Endothelial cell of umbilical vein (primary cell): ENCODE results near the gene FBXL19. TPM values are rescaled to one million over a fixed set of nuclear protein-coding genes. Genes with fewer than 3 reads are reported as not detected.

Source experiments
- BruUV-seq: library from RNA; stranded (reverse); fragments of 400-500 nt; replicated peaks from 2 replicates; lab custom pipeline; 2021; lab: Mats Ljungman, UMichigan
- CTCF ChIA-PET: fragments of 300-600, 350-600 bp; sonication (Branson Sonifier 250); formaldehyde crosslinking; loops from one replicate; lab custom pipeline; 2021; ENCODE audit warnings: antibody characterized with exemption, inconsistent platforms; lab: Charles Lee
- POLR2A ChIA-PET: fragments of 300-600, 350-600 bp; sonication (Branson Sonifier 250); formaldehyde crosslinking; loops from one replicate; lab custom pipeline; 2021; ENCODE audit warnings: antibody characterized with exemption, inconsistent platforms; lab: Charles Lee
- DNase-seq: peaks from one replicate; pipeline ENCODE4 v3.0.0-alpha.2; 2011; ENCODE audit warnings: low read depth, low spot score
- FAIRE-seq: peaks from 2 replicates; lab custom pipeline; 2011; peaks lifted over from hg19 to GRCh38; lab: Jason Lieb, UNC
- H2AFZ ChIP-seq: 2 replicates; pipeline ENCODE4 v1.6.0; 2012; ENCODE audit warnings: low read depth, low read length, control low read depth, inconsistent platforms
- H3K27ac ChIP-seq: 2 replicates; pipeline ENCODE4 v1.5.1; 2011; ENCODE audit warnings: low read depth, mild to moderate bottlenecking, control low read depth, low read length, moderate library complexity; ENCODE audit not compliant: insufficient read depth
- H3K27me3 ChIP-seq, 2 experiments: 2 replicates each; pipeline versions ENCODE4 v1.6.0 to v1.6.1; 2011; ENCODE audit warnings: low read length in 2 of 2, mixed read lengths in 1 of 2; ENCODE audit not compliant: control insufficient read depth in 2 of 2, insufficient read depth in 2 of 2
- H3K36me3 ChIP-seq, 2 experiments: 2 replicates in 1 of 2; 3 replicates in 1 of 2; pipeline ENCODE4 v1.5.1; 2011; ENCODE audit warnings: low read length in 2 of 2, mild to moderate bottlenecking in 1 of 2, moderate library complexity in 1 of 2; ENCODE audit not compliant: control insufficient read depth in 2 of 2, insufficient read depth in 2 of 2; ENCODE audit errors: extremely low read depth in 1 of 2
- H3K4me1 ChIP-seq: 3 replicates; pipeline ENCODE4 v1.5.1; 2011; ENCODE audit warnings: mild to moderate bottlenecking, low read length; ENCODE audit not compliant: control insufficient read depth, insufficient read depth; ENCODE audit errors: extremely low read depth
- H3K4me2 ChIP-seq: 2 replicates; pipeline ENCODE4 v1.6.1; 2011; ENCODE audit warnings: low read length, control low read depth, mixed read lengths; ENCODE audit not compliant: insufficient read depth
- H3K4me3 ChIP-seq, 3 experiments: fragments of 200-600 bp in 1 of 3; sonication (generic), shearing (Covaris generic) in 1 of 3; replicated peaks in 1 of 3; 2 replicates each; pipeline ENCODE4 v1.5.1; 2011 to 2016; ENCODE audit warnings: control low read depth in 3 of 3, low read length in 3 of 3, mild to moderate bottlenecking in 2 of 3, inconsistent platforms in 1 of 3, low read depth in 1 of 3, moderate library complexity in 1 of 3; ENCODE audit not compliant: insufficient read depth in 1 of 3
- H3K79me2 ChIP-seq: 2 replicates; pipeline ENCODE4 v1.6.0; 2012; ENCODE audit warnings: low read length, inconsistent platforms; ENCODE audit not compliant: control insufficient read depth, insufficient read depth
- H3K9ac ChIP-seq: replicated peaks from 2 replicates; pipeline ENCODE3; 2011; ENCODE audit warnings: low read length, control low read depth; ENCODE audit not compliant: insufficient read depth; ENCODE audit errors: extremely low read depth
- H3K9me1 ChIP-seq: replicated peaks from 3 replicates; pipeline ENCODE4 v1.6.0; 2011; ENCODE audit warnings: mild to moderate bottlenecking, low read length; ENCODE audit not compliant: control insufficient read depth, insufficient read depth; ENCODE audit errors: extremely low read depth
- H3K9me3 ChIP-seq: replicated peaks from 2 replicates; pipeline ENCODE4 v1.5.1; 2012; ENCODE audit warnings: low read length, inconsistent platforms; ENCODE audit not compliant: control insufficient read depth, insufficient read depth
- H4K20me1 ChIP-seq: replicated peaks from 2 replicates; pipeline ENCODE3; 2011; ENCODE audit warnings: mild to moderate bottlenecking, low read length; ENCODE audit not compliant: control insufficient read depth, insufficient read depth; ENCODE audit errors: extremely low read depth
- EZH2 ChIP-seq: IDR thresholded peaks from 2 replicates; pipeline ENCODE4 v1.6.1; 2012; ENCODE audit warnings: borderline replicate concordance, low read depth, mild to moderate bottlenecking, moderate library complexity, low read length, inconsistent platforms; ENCODE audit not compliant: severe bottlenecking
- FOS ChIP-seq: IDR thresholded peaks from 2 replicates; pipeline ENCODE4 v1.6.1; 2011; ENCODE audit warnings: mild to moderate bottlenecking, low read length, moderate library complexity, borderline replicate concordance; ENCODE audit not compliant: insufficient read depth
- GATA2 ChIP-seq: IDR thresholded peaks from 2 replicates; pipeline ENCODE4 v1.7.0; 2011; ENCODE audit warnings: low read depth, mild to moderate bottlenecking, moderate library complexity, mixed read lengths, low read length; ENCODE audit not compliant: insufficient read length, insufficient read depth
- JUN ChIP-seq: IDR thresholded peaks from 2 replicates; pipeline ENCODE4 v1.6.1; 2011; ENCODE audit warnings: borderline replicate concordance, low read depth; ENCODE audit not compliant: insufficient read length, insufficient read depth
- MAX ChIP-seq: IDR thresholded peaks from 2 replicates; pipeline ENCODE4 v1.6.1; 2011; ENCODE audit not compliant: insufficient read depth, insufficient read length
- MYC ChIP-seq: IDR thresholded peaks from one replicate; pipeline ENCODE4 v1.6.1; 2011; ENCODE audit warnings: mild to moderate bottlenecking, low read depth, low read length
- POLR2A ChIP-seq: IDR thresholded peaks from 2 replicates; pipeline ENCODE4 v1.6.1; 2012; ENCODE audit warnings: low read depth, mild to moderate bottlenecking, control low read depth, low read length
- POLR2AphosphoS5 ChIP-seq: IDR thresholded peaks from 2 replicates; pipeline ENCODE4 v1.6.1; 2012; ENCODE audit warnings: low read depth, mild to moderate bottlenecking, control low read depth, low read length, moderate library complexity; ENCODE audit not compliant: insufficient read depth
- dilution Hi-C: fragments of 300-500 bp; cut with MboI; formaldehyde crosslinking; loops from one replicate; pipeline ENCODE4 v1.15.0; 2019; ENCODE audit warnings: low sequenced_read_pairs; ENCODE audit not compliant: extremely low pct_ligation_motif_present
- intact Hi-C: fragments of 100-400 bp; cut with micrococcal nuclease; formaldehyde crosslinking; loops from one replicate; pipeline ENCODE4 v1.10.0; 2022
- polyA plus RNA-seq, 4 experiments: library from polyadenylated mRNA; depleted of rRNA in 3 of 4; stranded (reverse) in 3 of 4; unstranded in 1 of 4; fragments of >200 nt; gene quantifications; 2 replicates each; pipeline versions ENCODE4 v1.2.1 to v1.2.3, GENCODE V29; 2011 to 2012; ENCODE audit warnings: missing spikeins in 1 of 4
- total RNA-seq: library from RNA; stranded (reverse); gene quantifications from 2 replicates; pipeline ENCODE4 v1.2.3, GENCODE V29; 2021
- TF ChIP-seq, protein P1 (sequence below), 2 donors: IDR thresholded peaks; 1 replicate in 1 of 2; 2 replicates in 1 of 2; pipeline ENCODE4 v1.5.1; 2011; ENCODE audit warnings: low read length in 2 of 2, mild to moderate bottlenecking in 2 of 2, moderate library complexity in 2 of 2, control low read depth in 1 of 2, inconsistent platforms in 1 of 2, low read depth in 1 of 2; ENCODE audit not compliant: insufficient read depth in 1 of 2; ENCODE audit errors: extremely low read depth in 1 of 2

Gene FBXL19
- total and polyA plus RNA-seq, 2 donors (not counting 3 experiments of a cell fraction or from before 2014, with no cell fraction given) = 22.1 to 38.0 TPM

GRCh38 chr16:30884760-30885159, 38.6 kb upstream of the FBXL19 start:
- dilution Hi-C loops = no loop called here

More at GRCh38 chr16:30884760-30885159, 38.6 kb upstream of the FBXL19 start:
- CTCF ChIA-PET = interaction anchor here (1.3 to 1.9 kb wide), 2 partner anchors 17 to 40 kb away, joined by 3 to 4 read pairs; no protein-coding TSS in a partner anchor
- TF ChIP-seq EZH2 = no peak
- no peak for TF ChIP-seq JUN
- no peak for TF ChIP-seq POLR2AphosphoS5
- no peak for TF ChIP-seq POLR2A
- TF ChIP-seq MYC = no peak
- no peak for TF ChIP-seq FOS
- TF ChIP-seq MAX = no peak
- TF ChIP-seq, protein P1, sequence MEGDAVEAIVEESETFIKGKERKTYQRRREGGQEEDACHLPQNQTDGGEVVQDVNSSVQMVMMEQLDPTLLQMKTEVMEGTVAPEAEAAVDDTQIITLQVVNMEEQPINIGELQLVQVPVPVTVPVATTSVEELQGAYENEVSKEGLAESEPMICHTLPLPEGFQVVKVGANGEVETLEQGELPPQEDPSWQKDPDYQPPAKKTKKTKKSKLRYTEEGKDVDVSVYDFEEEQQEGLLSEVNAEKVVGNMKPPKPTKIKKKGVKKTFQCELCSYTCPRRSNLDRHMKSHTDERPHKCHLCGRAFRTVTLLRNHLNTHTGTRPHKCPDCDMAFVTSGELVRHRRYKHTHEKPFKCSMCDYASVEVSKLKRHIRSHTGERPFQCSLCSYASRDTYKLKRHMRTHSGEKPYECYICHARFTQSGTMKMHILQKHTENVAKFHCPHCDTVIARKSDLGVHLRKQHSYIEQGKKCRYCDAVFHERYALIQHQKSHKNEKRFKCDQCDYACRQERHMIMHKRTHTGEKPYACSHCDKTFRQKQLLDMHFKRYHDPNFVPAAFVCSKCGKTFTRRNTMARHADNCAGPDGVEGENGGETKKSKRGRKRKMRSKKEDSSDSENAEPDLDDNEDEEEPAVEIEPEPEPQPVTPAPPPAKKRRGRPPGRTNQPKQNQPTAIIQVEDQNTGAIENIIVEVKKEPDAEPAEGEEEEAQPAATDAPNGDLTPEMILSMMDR (IDR thresholded peaks at IDR 0.05; ENCODE audit: extremely low read depth in 1 of 2, insufficient read depth in 1 of 2, low read depth in 1 of 2, low read length in 2 of 2) = no peak
- TF ChIP-seq GATA2 = no peak
- H4K20me1 ChIP-seq = no peaks in the 10 kb centered on the region
- no TSS peak for BruUV-seq
- POLR2A ChIA-PET = no interaction called here
- H3K4me2 ChIP-seq = no peak overlapping the region
- H3K9me3 ChIP-seq = no peaks in the 10 kb centered on the region
- DNase-seq = no peak
- H3K79me2 ChIP-seq = no peaks in the 10 kb centered on the region
- no peaks in the 10 kb centered on the region for H3K4me1 ChIP-seq
- no peak for FAIRE-seq
- H3K27me3 ChIP-seq = no peaks in the 10 kb centered on the region
- peaks cover 2 to 15% of the 10 kb centered on the region in 2 experiments for H3K36me3 ChIP-seq
- no peaks in the 10 kb centered on the region for H3K9me1 ChIP-seq
- no peak overlapping the region for H3K27ac ChIP-seq
- no peak overlapping the region for H2AFZ ChIP-seq
- no peak overlapping the region for H3K9ac ChIP-seq
- no peak overlapping the region for H3K4me3 ChIP-seq
- intact Hi-C loops = no loop called here
